ENCODE data around the gene MTG2.

GRCh38 chr20:62138912-62139311 lies 43.9 kb upstream of the MTG2 start:
- TF ChIP-seq CTCF (IDR thresholded peaks at IDR 0.05; ENCODE audit: insufficient read depth, low read depth, low read length) (no peak), EZH2 (IDR thresholded peaks at IDR 0.05; ENCODE audit: insufficient read depth, low read length) (no peak)

Data from astrocyte (in vitro differentiated cells and primary cell).